Stimulated activated CD8-positive, alpha-beta memory T cell treated with anti-CD3 and anti-CD28 coated beads, Interleukin-15, amount 100 ng/mL, for 24 hours (primary cell): ENCODE results near the gene TBC1D10A.
"Not testable (repeated sequence)": the region's sequence is repeated elsewhere in the genome, so short reads cannot be mapped to it uniquely, and the experiment has no call there.

Experiments
- DNase-seq: peaks from one replicate; pipeline ENCODE4 v3.0.0-alpha.2; 2020; ENCODE audit warnings: low read depth

TBC1D10A gene

GRCh38 chr22:30344447-30345200 is 17.9 kb upstream of the TBC1D10A start:
- DNase-seq = no peak

- no peak for DNase-seq
These were observed 14.4 kb upstream of the TBC1D10A start for GRCh38 chr22:30340911-30341685.

GRCh38 chr22:30338802-30339201 is 12.1 kb upstream of the TBC1D10A start:
- no peak for DNase-seq

- not testable (repeated sequence) for DNase-seq
These were observed 11.6 kb upstream of the TBC1D10A start for GRCh38 chr22:30338341-30338740.

GRCh38 chr22:30337461-30337778 is 10.7 kb upstream of the TBC1D10A start:
- no peak for DNase-seq

GRCh38 chr22:30336752-30337460 is 10.2 kb upstream of the TBC1D10A start:
- DNase-seq = no peak

- DNase-seq = no peak
These were observed 8.5 kb upstream of the TBC1D10A start for GRCh38 chr22:30335236-30335635.

- no peak for DNase-seq
These were observed 7.9 kb upstream of the TBC1D10A start for GRCh38 chr22:30334646-30335045.

GRCh38 chr22:30333707-30334087 is 7.0 kb upstream of the TBC1D10A start:
- no peak for DNase-seq

- no peak for DNase-seq
These were observed 6.4 kb upstream of the TBC1D10A start for GRCh38 chr22:30332994-30333706.

- DNase-seq = no peak
These were observed 5.8 kb upstream of the TBC1D10A start for GRCh38 chr22:30332551-30332950.

GRCh38 chr22:30328466-30329049 is 1.8 kb upstream of the TBC1D10A start:
- no peak for DNase-seq

GRCh38 chr22:30327864-30328345 is 1.2 kb upstream of the TBC1D10A start:
- DNase-seq = no peak

- DNase-seq = no peak
These were observed 461 bp downstream of the TBC1D10A start for GRCh38 chr22:30326255-30326705.

- no peak for DNase-seq
These were observed 952 bp downstream of the TBC1D10A start for GRCh38 chr22:30325724-30326254.

- DNase-seq = no peak
These were observed 1.5 kb downstream of the TBC1D10A start for GRCh38 chr22:30325065-30325720.

GRCh38 chr22:30324014-30324730 is 2.6 kb downstream of the TBC1D10A start:
- DNase-seq = no peak

GRCh38 chr22:30323246-30323645 is 3.5 kb downstream of the TBC1D10A start:
- no peak for DNase-seq

GRCh38 chr22:30321461-30321860 is 5.3 kb downstream of the TBC1D10A start:
- no peak for DNase-seq

- no peak for DNase-seq
These were observed 6.7 kb downstream of the TBC1D10A start for GRCh38 chr22:30320021-30320556.
